ENCODE results near the gene NPR2. TPM values are rescaled to one million over a fixed set of nuclear protein-coding genes. Genes with fewer than 3 reads are reported as not detected.
A peak's percentile ranks its signal among the peaks of the same experiment; 100 is the strongest.

Gene NPR2
- total and polyA plus RNA-seq, 2 donors (not counting 3 experiments of a cell fraction or from before 2014, with no cell fraction given): 16.4 to 25.6 TPM

GRCh38 chr9:35835216-35835632 is 43.8 kb downstream of the NPR2 start:
- POLR2A ChIA-PET: interaction anchor here (0.6 kb wide), 1 partner anchor 14 kb away, joined by 7 read pairs; no protein-coding TSS in a partner anchor
- intact Hi-C loops (cut with micrococcal nuclease): no loop called here

GRCh38 chr9:35835766-35836165 is 44.4 kb downstream of the NPR2 start:
- DNase-seq (ENCODE audit: low read depth, low spot score): no peak
- no peak for FAIRE-seq
- CTCF ChIA-PET: interaction anchor here (0.8 to 3.2 kb wide), 16 partner anchors 8 to 178 kb away, joined by 3 to 27 read pairs (median 4); partner anchors contain the start of genes CCDC107, HINT2 and RMRP
- dilution Hi-C loops (cut with MboI; ENCODE audit: extremely low pct_ligation_motif_present, low sequenced_read_pairs) (no loop called here), intact Hi-C loops (cut with micrococcal nuclease) (no loop called here)
- Histone ChIP-seq H3K4me3 (replicated peaks in 1 of 3; ENCODE audit: insufficient read depth in 1 of 3, low read depth in 1 of 3, low read length in 3 of 3) (no peak overlapping the region), H3K27me3 (ENCODE audit: control insufficient read depth in 2 of 2, insufficient read depth in 2 of 2, low read length in 2 of 2) (peaks cover 0 to 14% of the 10 kb centered on the region in 2 experiments), H2AFZ (ENCODE audit: low read depth, low read length) (no peak overlapping the region), H3K9ac (replicated peaks; ENCODE audit: extremely low read depth, insufficient read depth, low read length) (no peak overlapping the region), H3K79me2 (ENCODE audit: control insufficient read depth, insufficient read depth, low read length) (no peaks in the 10 kb centered on the region), H3K9me1 (replicated peaks; ENCODE audit: control insufficient read depth, extremely low read depth, insufficient read depth, low read length) (no peaks in the 10 kb centered on the region), H3K36me3 (ENCODE audit: control insufficient read depth in 2 of 2, extremely low read depth in 1 of 2, insufficient read depth in 2 of 2, low read length in 2 of 2) (no peaks in the 10 kb centered on the region), H3K27ac (ENCODE audit: insufficient read depth, low read depth, low read length) (no peak overlapping the region), H3K9me3 (replicated peaks; ENCODE audit: control insufficient read depth, insufficient read depth, low read length) (no peaks in the 10 kb centered on the region), H3K4me2 (ENCODE audit: insufficient read depth, low read length) (no peak overlapping the region), H3K4me1 (ENCODE audit: control insufficient read depth, extremely low read depth, insufficient read depth, low read length) (no peaks in the 10 kb centered on the region), H4K20me1 (replicated peaks; ENCODE audit: control insufficient read depth, extremely low read depth, insufficient read depth, low read length) (no peaks in the 10 kb centered on the region)
- TF ChIP-seq POLR2A (IDR thresholded peaks at IDR 0.05; ENCODE audit: low read depth, low read length) (no peak), JUN (IDR thresholded peaks at IDR 0.05; ENCODE audit: borderline replicate concordance, insufficient read depth, insufficient read length, low read depth) (no peak), MAX (IDR thresholded peaks at IDR 0.05; ENCODE audit: insufficient read depth, insufficient read length) (no peak), EZH2 (IDR thresholded peaks at IDR 0.05; ENCODE audit: borderline replicate concordance, low read depth, low read length, severe bottlenecking) (no peak), GATA2 (IDR thresholded peaks at IDR 0.05; ENCODE audit: insufficient read depth, insufficient read length, low read depth, low read length) (no peak), MYC (IDR thresholded peaks at IDR 0.05; ENCODE audit: low read depth, low read length) (no peak), POLR2AphosphoS5 (IDR thresholded peaks at IDR 0.05; ENCODE audit: insufficient read depth, low read depth, low read length) (no peak), FOS (IDR thresholded peaks at IDR 0.05; ENCODE audit: borderline replicate concordance, insufficient read depth, low read length) (no peak)
- TF ChIP-seq, protein P1, sequence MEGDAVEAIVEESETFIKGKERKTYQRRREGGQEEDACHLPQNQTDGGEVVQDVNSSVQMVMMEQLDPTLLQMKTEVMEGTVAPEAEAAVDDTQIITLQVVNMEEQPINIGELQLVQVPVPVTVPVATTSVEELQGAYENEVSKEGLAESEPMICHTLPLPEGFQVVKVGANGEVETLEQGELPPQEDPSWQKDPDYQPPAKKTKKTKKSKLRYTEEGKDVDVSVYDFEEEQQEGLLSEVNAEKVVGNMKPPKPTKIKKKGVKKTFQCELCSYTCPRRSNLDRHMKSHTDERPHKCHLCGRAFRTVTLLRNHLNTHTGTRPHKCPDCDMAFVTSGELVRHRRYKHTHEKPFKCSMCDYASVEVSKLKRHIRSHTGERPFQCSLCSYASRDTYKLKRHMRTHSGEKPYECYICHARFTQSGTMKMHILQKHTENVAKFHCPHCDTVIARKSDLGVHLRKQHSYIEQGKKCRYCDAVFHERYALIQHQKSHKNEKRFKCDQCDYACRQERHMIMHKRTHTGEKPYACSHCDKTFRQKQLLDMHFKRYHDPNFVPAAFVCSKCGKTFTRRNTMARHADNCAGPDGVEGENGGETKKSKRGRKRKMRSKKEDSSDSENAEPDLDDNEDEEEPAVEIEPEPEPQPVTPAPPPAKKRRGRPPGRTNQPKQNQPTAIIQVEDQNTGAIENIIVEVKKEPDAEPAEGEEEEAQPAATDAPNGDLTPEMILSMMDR (IDR thresholded peaks at IDR 0.05; ENCODE audit: extremely low read depth in 1 of 2, insufficient read depth in 1 of 2, low read depth in 1 of 2, low read length in 2 of 2): no peak
- BruUV-seq (replicated peaks): no TSS peak
- POLR2A ChIA-PET: interaction anchor here (0.6 kb wide), 1 partner anchor 13 kb away, joined by 7 read pairs; no protein-coding TSS in a partner anchor

More at GRCh38 chr9:35835216-35835632, 43.8 kb downstream of the NPR2 start:
- CTCF ChIA-PET: interaction anchor here (0.8 to 3.2 kb wide), 17 partner anchors 9 to 177 kb away, joined by 3 to 27 read pairs (median 4); partner anchors contain the start of genes CCDC107, HINT2 and RMRP
- TF ChIP-seq, protein P1 (IDR thresholded peaks at IDR 0.05; ENCODE audit: extremely low read depth in 1 of 2, insufficient read depth in 1 of 2, low read depth in 1 of 2, low read length in 2 of 2): peak; percentile 24 to 27
- TF ChIP-seq FOS (IDR thresholded peaks at IDR 0.05; ENCODE audit: borderline replicate concordance, insufficient read depth, low read length): no peak
- Histone ChIP-seq H2AFZ (ENCODE audit: low read depth, low read length) (no peak overlapping the region), H3K27ac (ENCODE audit: insufficient read depth, low read depth, low read length) (no peak overlapping the region), H3K9me3 (replicated peaks; ENCODE audit: control insufficient read depth, insufficient read depth, low read length) (no peaks in the 10 kb centered on the region), H3K4me2 (ENCODE audit: insufficient read depth, low read length) (no peak overlapping the region), H3K4me1 (ENCODE audit: control insufficient read depth, extremely low read depth, insufficient read depth, low read length) (no peaks in the 10 kb centered on the region), H3K4me3 (replicated peaks in 1 of 3; ENCODE audit: insufficient read depth in 1 of 3, low read depth in 1 of 3, low read length in 3 of 3) (no peak overlapping the region), H3K9me1 (replicated peaks; ENCODE audit: control insufficient read depth, extremely low read depth, insufficient read depth, low read length) (no peaks in the 10 kb centered on the region), H3K27me3 (ENCODE audit: control insufficient read depth in 2 of 2, insufficient read depth in 2 of 2, low read length in 2 of 2) (peaks cover 0 to 12% of the 10 kb centered on the region in 2 experiments), H3K9ac (replicated peaks; ENCODE audit: extremely low read depth, insufficient read depth, low read length) (no peak overlapping the region), H3K79me2 (ENCODE audit: control insufficient read depth, insufficient read depth, low read length) (no peaks in the 10 kb centered on the region), H4K20me1 (replicated peaks; ENCODE audit: control insufficient read depth, extremely low read depth, insufficient read depth, low read length) (no peaks in the 10 kb centered on the region), H3K36me3 (ENCODE audit: control insufficient read depth in 2 of 2, extremely low read depth in 1 of 2, insufficient read depth in 2 of 2, low read length in 2 of 2) (no peaks in the 10 kb centered on the region)
- BruUV-seq (replicated peaks): no TSS peak
- FAIRE-seq: peak; percentile 72
- no peak for DNase-seq (ENCODE audit: low read depth, low spot score)
- dilution Hi-C loops (cut with MboI; ENCODE audit: extremely low pct_ligation_motif_present, low sequenced_read_pairs): no loop called here
